Pancreas (tissue), 10 donors: ENCODE data around the gene SLC35C1. TPM values are rescaled to one million over a fixed set of nuclear protein-coding genes. Genes with fewer than 3 reads are reported as not detected.

Source experiments
- ATAC-seq, 4 donors: fragments of 200-7000 bp; cut with Tn5 transposase; one replicate each; pipeline versions ENCODE4 v1.8.0 to v1.9.1; 2020; ENCODE audit warnings: mild to moderate bottlenecking in 4 of 4, moderate library complexity in 4 of 4
- DNase-seq, 6 donors: peaks; one replicate each; pipeline ENCODE4 v3.0.0-alpha.2; 2020
- FAIRE-seq: peaks from 2 replicates; lab custom pipeline; 2012; peaks lifted over from hg19 to GRCh38; lab: Jason Lieb, UNC
- H3K27ac ChIP-seq, 4 donors: fragments of 200-600 bp; sonication (generic); 1 replicate in 3 of 4; 2 replicates in 1 of 4; pipeline versions ENCODE4 v1.5.0 to v1.8.0; 2020
- H3K27me3 ChIP-seq, 4 donors: fragments of 200-600 bp; one replicate each; pipeline ENCODE4 v1.8.0; 2021
- H3K36me3 ChIP-seq, 3 donors: fragments of 200-600 bp; sonication (generic) in 1 of 3; one replicate each; pipeline versions ENCODE4 v1.5.0 to v1.8.0; 2020 to 2021
- H3K4me1 ChIP-seq, 3 donors: fragments of 200-600 bp; one replicate each; pipeline ENCODE4 v1.8.0; 2021
- H3K4me3 ChIP-seq, 4 donors: fragments of 200-600 bp; sonication (generic) in 2 of 4; one replicate each; pipeline versions ENCODE4 v1.5.0 to v1.8.0; 2020 to 2021
- H3K9me3 ChIP-seq, 4 donors: fragments of 200-600 bp; one replicate each; pipeline ENCODE4 v1.8.0; 2021
- CTCF ChIP-seq, 4 donors: fragments of 200-600 bp; sonication (generic) in 3 of 4; IDR thresholded peaks; one replicate each; pipeline versions ENCODE4 v1.5.0 to v1.8.0; 2021; ENCODE audit warnings: antibody characterized with exemption in 4 of 4
- WGBS, 2 donors: extraction: QIAGEN DNeasy Blood & Tissue Kit; methylation state at CpG; one replicate each; pipeline ENCODE4 v1.1.7; 2013; 5-methylcytosine and 5-hydroxymethylcytosine counted together
- intact Hi-C, 3 donors: fragments of 100-400 bp; cut with DNase I; formaldehyde crosslinking; loops; one replicate each; pipeline versions ENCODE4 v1.11.1 to v1.14.2; 2022
- polyA plus RNA-seq, 2 donors: library from polyadenylated mRNA; stranded (reverse); fragments of 200-250 nt; gene quantifications; one replicate each; pipeline ENCODE4 v1.2.3, GENCODE V29; 2013
- total RNA-seq, 6 donors: library from RNA; stranded (reverse); fragmentation: NEBNext Ultra II Directional in 4 of 6; extraction: Animal tissue kit (Norgen Biotek cat#: 25700) in 4 of 6; gene quantifications; one replicate each; pipeline versions ENCODE4 v1.2.1 to v1.2.4, GENCODE V29; 2021 to 2023
- donor health status: healthy with polysubstance abuse.
- donor health status: DM: no; HTN: no; CAD: no; lungs with moderate emphysema.
- donor health status: DM: no; HTN: no; CAD: no.
- donor health status: control.
- donor health status: control.
- donor health status: Bipolar disorder and iron deficiency.
- donor health status: DM: yes; HTN: yes; CAD: no.
- donor health status: DM: no; HTN: no; CAD: no.
- donor health status: DM: no; HTN: no; CAD: no.
- donor health status: DM: yes; HTN: yes; CAD: no.

The SLC35C1 gene
- total and polyA plus RNA-seq, 8 donors = 5.4 to 14.2 (median 7.5) TPM

- H3K9me3 ChIP-seq = no peaks in the 10 kb centered on the region
- DNase-seq (no peak), ATAC-seq (no peak), FAIRE-seq (no peak)
- H3K27me3 ChIP-seq = no peaks in the 10 kb centered on the region
- no peak overlapping the region for H3K27ac ChIP-seq
- H3K4me3 ChIP-seq = no peak overlapping the region
- no peak for TF ChIP-seq CTCF (IDR thresholded peaks at IDR 0.05)
- H3K4me1 ChIP-seq = peaks cover 10 to 20% (median 11%) of the 10 kb centered on the region in 3 donors
- intact Hi-C loops = no loop called here
- H3K36me3 ChIP-seq = peaks cover 0 to 17% (median 4%) of the 10 kb centered on the region in 3 donors
- WGBS, 2 donors = 82 to 83% methylated on average over 11 of the region's 11 CpGs
Measured at GRCh38 chr11:45809456-45810395, 4.8 kb downstream of the SLC35C1 start.

- Histone ChIP-seq H3K27ac (no peak overlapping the region), H3K4me1 (peaks cover 10 to 20% (median 11%) of the 10 kb centered on the region in 3 donors), H3K27me3 (no peaks in the 10 kb centered on the region), H3K36me3 (peaks cover 0 to 17% (median 4%) of the 10 kb centered on the region in 3 donors), H3K9me3 (no peaks in the 10 kb centered on the region), H3K4me3 (no peak overlapping the region)
- ATAC-seq = no peak
- WGBS, 2 donors = 91 to 92% methylated on average over 21 to 23 of the region's 23 CpGs
- TF ChIP-seq CTCF (IDR thresholded peaks at IDR 0.05) = no peak
- intact Hi-C loops = no loop called here
- no peak for DNase-seq
- no peak for FAIRE-seq
Measured at GRCh38 chr11:45810431-45811108, 5.6 kb downstream of the SLC35C1 start.

- Histone ChIP-seq H3K36me3 (peaks cover 0 to 17% (median 4%) of the 10 kb centered on the region in 3 donors), H3K27ac (no peak overlapping the region), H3K4me1 (peaks cover 6 to 20% (median 11%) of the 10 kb centered on the region in 3 donors), H3K9me3 (no peaks in the 10 kb centered on the region), H3K4me3 (no peak overlapping the region), H3K27me3 (no peaks in the 10 kb centered on the region)
- TF ChIP-seq CTCF (IDR thresholded peaks at IDR 0.05) = no peak
- intact Hi-C loops = no loop called here
- 91 to 92% methylated on average over 17 of the region's 17 CpGs for WGBS, 2 donors
- no peak for FAIRE-seq
- no peak for DNase-seq
- ATAC-seq = no peak
Measured at GRCh38 chr11:45811109-45811435, 6.1 kb downstream of the SLC35C1 start.

GRCh38 chr11:45811571-45812290 is 6.8 kb downstream of the SLC35C1 start:
- DNase-seq (no peak), ATAC-seq (no peak), FAIRE-seq (no peak)
- 85 to 87% methylated on average over 8 of the region's 8 CpGs for WGBS, 2 donors
- no peak overlapping the region for H3K27ac ChIP-seq
- H3K36me3 ChIP-seq = peaks cover 0 to 17% (median 4%) of the 10 kb centered on the region in 3 donors
- H3K4me1 ChIP-seq = peaks cover 0 to 16% (median 11%) of the 10 kb centered on the region in 3 donors
- no peak for TF ChIP-seq CTCF (IDR thresholded peaks at IDR 0.05)
- no peaks in the 10 kb centered on the region for H3K27me3 ChIP-seq
- intact Hi-C loops = no loop called here
- no peak overlapping the region for H3K4me3 ChIP-seq
- H3K9me3 ChIP-seq = no peaks in the 10 kb centered on the region
